ENCODE data around the gene EFCAB6. TPM values are rescaled to one million over a fixed set of nuclear protein-coding genes. Genes with fewer than 3 reads are reported as not detected.

The EFCAB6 gene
- total and polyA plus RNA-seq, 11 donors: 0.53 to 2.3 (median 1.5) TPM

- Histone ChIP-seq H3K4me3 (no peak overlapping the region), H3K27ac (no peak overlapping the region), H3K36me3 (no peaks in the 10 kb centered on the region), H3K9me3 (peaks cover 0 to 3% (median 0%) of the 10 kb centered on the region in 12 donors), H3K27me3 (no peaks in the 10 kb centered on the region), H3K4me1 (peaks cover 0 to under 1% (median 0%) of the 10 kb centered on the region in 12 donors)
- DNase-seq (no peak), ATAC-seq (no peak)
- TF ChIP-seq, protein P1, sequence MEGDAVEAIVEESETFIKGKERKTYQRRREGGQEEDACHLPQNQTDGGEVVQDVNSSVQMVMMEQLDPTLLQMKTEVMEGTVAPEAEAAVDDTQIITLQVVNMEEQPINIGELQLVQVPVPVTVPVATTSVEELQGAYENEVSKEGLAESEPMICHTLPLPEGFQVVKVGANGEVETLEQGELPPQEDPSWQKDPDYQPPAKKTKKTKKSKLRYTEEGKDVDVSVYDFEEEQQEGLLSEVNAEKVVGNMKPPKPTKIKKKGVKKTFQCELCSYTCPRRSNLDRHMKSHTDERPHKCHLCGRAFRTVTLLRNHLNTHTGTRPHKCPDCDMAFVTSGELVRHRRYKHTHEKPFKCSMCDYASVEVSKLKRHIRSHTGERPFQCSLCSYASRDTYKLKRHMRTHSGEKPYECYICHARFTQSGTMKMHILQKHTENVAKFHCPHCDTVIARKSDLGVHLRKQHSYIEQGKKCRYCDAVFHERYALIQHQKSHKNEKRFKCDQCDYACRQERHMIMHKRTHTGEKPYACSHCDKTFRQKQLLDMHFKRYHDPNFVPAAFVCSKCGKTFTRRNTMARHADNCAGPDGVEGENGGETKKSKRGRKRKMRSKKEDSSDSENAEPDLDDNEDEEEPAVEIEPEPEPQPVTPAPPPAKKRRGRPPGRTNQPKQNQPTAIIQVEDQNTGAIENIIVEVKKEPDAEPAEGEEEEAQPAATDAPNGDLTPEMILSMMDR (IDR thresholded peaks at IDR 0.05): no peak
- no peak for TF ChIP-seq POLR2A (IDR thresholded peaks at IDR 0.05)
- 69 to 81% (median 72%) methylated on average over 13 of the region's 13 CpGs for WGBS, 4 donors
- intact Hi-C loops (cut with DNase I): loop anchor here in 1 of 10 donors (10.0 kb wide), 1 partner anchor 49 kb away; no protein-coding TSS in a partner anchor
Measured at GRCh38 chr22:43633631-43634285, 178.3 kb downstream of the EFCAB6 start.

- H3K27ac ChIP-seq: no peak overlapping the region
Measured at GRCh38 chr22:43631846-43632245, 180.3 kb downstream of the EFCAB6 start.

GRCh38 chr22:43631201-43631600 lies 180.9 kb downstream of the EFCAB6 start:
- H3K4me3 ChIP-seq: no peak overlapping the region
- intact Hi-C loops (cut with DNase I): loop anchor here in 1 of 10 donors (10.0 kb wide), 1 partner anchor 46 kb away; no protein-coding TSS in a partner anchor
- peaks cover 0 to 4% (median 0%) of the 10 kb centered on the region in 12 donors for H3K4me1 ChIP-seq
- H3K36me3 ChIP-seq: no peaks in the 10 kb centered on the region
- DNase-seq (no peak), ATAC-seq (no peak)
- TF ChIP-seq POLR2A (IDR thresholded peaks at IDR 0.05): no peak
- TF ChIP-seq, protein P1 (IDR thresholded peaks at IDR 0.05): no peak
- no peaks in the 10 kb centered on the region for H3K9me3 ChIP-seq
- H3K27me3 ChIP-seq: no peaks in the 10 kb centered on the region
- H3K27ac ChIP-seq: no peak overlapping the region
- 92 to 95% (median 93%) methylated on average over 11 of the region's 11 CpGs for WGBS, 4 donors

More at GRCh38 chr22:43631846-43632245, 180.3 kb downstream of the EFCAB6 start:
- Histone ChIP-seq H3K27me3 (no peaks in the 10 kb centered on the region), H3K4me1 (peaks cover 0 to 4% (median 0%) of the 10 kb centered on the region in 12 donors), H3K36me3 (no peaks in the 10 kb centered on the region), H3K9me3 (no peaks in the 10 kb centered on the region), H3K4me3 (no peak overlapping the region)
- ATAC-seq (no peak), DNase-seq (no peak)
- intact Hi-C loops (cut with DNase I): loop anchor here in 1 of 10 donors (10.0 kb wide), 1 partner anchor 47 kb away; no protein-coding TSS in a partner anchor
- WGBS, 4 donors: 88 to 96% (median 94%) methylated on average over 10 of the region's 10 CpGs
- TF ChIP-seq POLR2A (IDR thresholded peaks at IDR 0.05): no peak
- TF ChIP-seq, protein P1 (IDR thresholded peaks at IDR 0.05): no peak

DNA sequence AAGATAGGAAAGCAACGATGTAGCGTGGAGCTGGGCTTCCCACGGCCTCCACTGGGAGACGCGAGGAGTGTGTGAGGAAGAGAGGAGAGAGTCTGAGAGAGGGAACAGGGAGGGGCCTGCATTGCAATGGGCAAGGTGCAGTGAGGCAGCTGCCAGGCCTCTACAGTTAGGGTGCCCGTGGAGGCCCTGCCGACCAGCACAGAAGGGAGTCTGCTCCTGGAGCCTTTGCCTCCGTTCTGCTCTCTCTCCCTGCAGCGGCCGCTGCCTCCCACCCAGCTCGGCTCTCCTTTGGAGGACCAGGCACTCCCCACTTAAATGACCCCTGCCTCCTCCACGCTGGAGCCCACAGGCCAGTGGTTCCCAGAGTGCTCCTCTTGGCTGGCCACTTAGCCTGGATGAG lies 181.7 kb downstream of the EFCAB6 start:
- Histone ChIP-seq H3K4me3 (no peak overlapping the region), H3K4me1 (peaks cover 0 to 4% (median 0%) of the 10 kb centered on the region in 12 donors), H3K9me3 (no peaks in the 10 kb centered on the region), H3K27me3 (no peaks in the 10 kb centered on the region), H3K36me3 (no peaks in the 10 kb centered on the region), H3K27ac (no peak overlapping the region)
- intact Hi-C loops (cut with DNase I): loop anchor here in 1 of 10 donors (10.0 kb wide), 1 partner anchor 46 kb away; no protein-coding TSS in a partner anchor
- WGBS, 4 donors: 81 to 90% (median 88%) methylated on average over 12 of the region's 12 CpGs
- no peak for DNase-seq
- TF ChIP-seq, protein P1 (IDR thresholded peaks at IDR 0.05): no peak
- TF ChIP-seq POLR2A (IDR thresholded peaks at IDR 0.05): no peak
- ATAC-seq: no peak

Data from heart left ventricle (tissue), 16 donors.